HG03196 (cell line): ENCODE results near the gene SIL1.

Experiments used
- ATAC-seq: cut with Tn5 transposase; IDR thresholded peaks from one replicate; pipeline ENCODE4 v1.9.1; 2021; ENCODE audit not compliant: unreplicated experiment

SIL1 gene

DNA sequence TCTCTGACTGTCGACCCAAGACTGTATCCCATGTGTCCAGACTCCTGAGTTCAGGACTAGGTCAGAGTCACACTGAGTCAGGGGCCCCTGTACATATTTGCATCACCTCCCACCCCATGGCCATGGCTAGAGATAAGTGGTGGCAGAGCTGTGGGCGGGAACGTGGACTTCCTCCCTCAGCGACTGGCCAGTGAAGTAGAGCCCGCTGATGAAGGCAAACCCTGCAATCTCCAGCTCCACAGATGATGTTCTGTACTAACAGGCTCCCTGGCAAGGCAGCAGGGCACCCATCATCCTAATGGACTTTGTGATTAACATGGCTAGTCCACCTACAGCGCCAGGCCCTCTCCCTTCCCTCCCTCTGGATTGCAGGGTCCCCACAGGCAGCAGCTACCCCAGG lies 212.5 kb downstream of the SIL1 start:
- no peak for ATAC-seq

DNA sequence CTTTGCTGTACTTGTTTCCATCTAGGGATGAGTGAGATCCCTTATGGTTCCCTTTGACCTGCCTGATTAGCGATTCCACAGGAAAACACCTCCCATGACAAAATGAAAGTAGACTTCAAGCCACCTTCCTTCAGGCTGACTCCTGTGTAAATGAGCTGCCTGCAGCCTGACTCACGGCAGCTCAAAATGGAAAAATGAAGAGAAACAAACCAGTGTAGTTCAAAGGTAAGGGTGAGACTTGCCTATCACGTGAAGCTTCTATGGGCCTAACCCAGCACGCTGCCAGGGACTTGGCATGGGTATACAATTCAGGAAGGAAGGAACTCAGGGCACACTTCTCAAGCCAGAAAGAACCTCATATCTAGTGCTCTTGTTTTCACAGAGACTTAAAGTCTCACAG lies 212.9 kb downstream of the SIL1 start:
- ATAC-seq = no peak

DNA sequence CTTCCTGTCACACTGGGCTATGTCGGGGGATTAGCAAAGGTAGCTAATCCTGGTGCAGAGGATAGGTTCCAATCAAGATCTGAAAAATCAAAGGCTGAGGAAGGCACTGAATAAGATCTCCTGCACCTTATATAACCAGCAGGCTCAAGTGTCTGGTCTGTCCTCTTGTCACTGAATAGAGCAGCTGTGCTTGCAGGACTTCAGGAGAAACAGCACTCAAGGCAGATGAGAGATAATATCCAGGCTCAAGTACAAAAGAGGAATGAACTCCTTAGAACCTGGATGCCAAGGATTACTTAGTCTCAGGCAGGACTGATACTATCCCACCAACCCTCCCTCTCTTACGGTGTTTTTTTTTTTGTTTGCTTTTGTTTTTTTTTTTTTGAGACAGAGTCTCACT lies 214.2 kb downstream of the SIL1 start:
- ATAC-seq = no peak

DNA sequence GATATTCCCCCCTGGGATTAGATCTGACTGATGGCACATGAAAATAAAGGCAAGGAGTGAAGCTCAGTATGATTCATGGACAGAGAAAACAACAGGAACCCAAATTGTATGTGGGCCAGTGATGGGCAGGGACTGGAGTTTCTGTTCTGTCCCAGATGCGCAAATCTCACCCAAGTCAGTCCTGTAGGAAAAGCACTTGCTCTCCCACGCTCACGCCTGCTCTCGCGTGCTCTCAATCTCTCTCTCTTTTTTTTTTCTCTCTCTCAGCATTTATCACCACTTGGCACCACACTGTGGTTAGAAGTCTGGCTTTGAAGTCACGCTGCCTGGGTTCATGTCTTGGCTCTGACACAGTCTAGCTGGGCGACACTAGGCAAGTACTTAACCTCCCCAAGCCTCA lies 216.6 kb downstream of the SIL1 start:
- no peak for ATAC-seq

DNA sequence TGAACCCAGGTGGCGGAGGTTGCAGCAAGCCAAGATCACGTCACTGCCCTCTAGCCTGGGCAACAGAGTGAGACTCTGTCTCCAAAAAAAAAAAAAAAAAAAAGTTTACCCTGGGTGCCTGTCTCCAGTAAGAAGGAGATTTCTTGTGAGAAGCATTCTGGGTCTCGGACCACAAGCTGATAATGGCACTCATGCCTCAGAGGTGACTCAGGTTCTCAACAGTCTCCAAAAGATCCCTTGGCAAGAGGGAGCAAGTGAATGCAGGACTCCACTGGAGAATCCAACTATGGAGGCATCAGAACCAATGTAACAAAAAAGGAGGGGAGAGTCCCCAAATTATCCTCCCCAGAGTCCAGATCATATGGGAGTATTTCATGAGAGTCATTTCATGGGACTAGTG lies 217.0 kb downstream of the SIL1 start:
- ATAC-seq = no peak

DNA sequence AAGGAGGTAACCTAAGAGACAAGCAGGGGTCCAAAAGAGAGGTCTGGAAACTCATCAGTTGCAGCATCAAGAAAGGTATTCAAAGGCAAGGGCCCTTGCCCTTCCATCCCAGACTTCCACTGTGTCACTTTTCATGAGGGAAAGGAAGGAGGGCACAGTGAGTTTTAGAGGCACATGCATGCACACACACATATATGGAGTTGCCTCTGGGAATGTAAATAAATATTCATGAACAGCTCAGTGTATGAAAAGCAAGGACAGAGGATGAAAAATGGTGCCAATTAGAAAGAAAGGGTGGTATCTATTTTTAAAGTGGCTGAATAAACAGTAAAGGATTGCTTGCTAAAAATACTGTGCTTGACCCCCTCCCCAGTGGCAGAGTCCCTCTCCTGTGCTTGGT lies 217.7 kb downstream of the SIL1 start:
- no peak for ATAC-seq

DNA sequence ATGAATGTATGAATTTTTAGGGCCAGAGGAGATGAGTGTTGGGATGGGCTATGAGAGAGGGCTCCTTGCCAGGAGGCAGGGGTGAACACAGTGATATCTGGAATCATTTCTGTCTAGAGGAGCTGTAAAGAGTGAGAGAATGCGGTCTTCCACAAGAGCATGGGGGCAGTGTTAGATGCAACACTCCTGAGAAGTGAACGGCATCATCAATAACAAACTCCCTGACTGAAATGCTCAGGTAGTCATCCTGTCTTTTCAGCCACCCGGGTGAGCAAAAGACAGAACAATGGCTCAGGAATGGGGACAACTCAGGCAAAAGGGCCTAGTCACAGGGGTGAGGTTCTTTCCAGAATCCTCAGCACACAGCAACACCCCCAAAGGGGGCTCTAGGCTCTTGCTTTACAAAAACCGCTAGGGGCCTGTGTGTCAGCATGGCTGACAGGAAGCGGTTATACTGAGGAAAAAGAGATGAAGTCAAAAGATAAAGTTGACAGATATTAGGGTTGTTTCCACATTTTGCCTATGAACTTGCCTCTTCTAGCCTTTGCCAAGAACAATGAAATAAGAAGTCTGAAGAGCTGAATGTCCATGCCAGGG lies 218.4 kb downstream of the SIL1 start:
- ATAC-seq = no peak

DNA sequence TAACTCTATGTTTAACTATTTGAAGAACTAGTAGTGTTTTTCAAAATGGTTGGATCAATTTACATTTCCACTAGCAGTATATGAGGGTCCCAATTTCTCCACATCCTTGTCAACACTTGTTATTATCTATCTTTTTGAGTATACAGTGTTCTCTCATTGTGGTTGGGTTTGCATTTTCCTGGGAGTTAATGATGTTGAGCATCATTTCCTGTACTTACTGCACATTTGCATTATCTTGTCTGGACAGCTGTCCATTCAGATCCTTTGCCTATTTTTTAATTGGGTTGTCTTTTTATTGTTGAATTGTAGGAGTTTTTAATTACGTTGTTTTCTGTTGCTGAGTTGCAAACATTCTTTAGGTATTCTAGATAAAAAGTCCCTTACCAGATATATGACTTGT lies 219.6 kb downstream of the SIL1 start:
- no peak for ATAC-seq

DNA sequence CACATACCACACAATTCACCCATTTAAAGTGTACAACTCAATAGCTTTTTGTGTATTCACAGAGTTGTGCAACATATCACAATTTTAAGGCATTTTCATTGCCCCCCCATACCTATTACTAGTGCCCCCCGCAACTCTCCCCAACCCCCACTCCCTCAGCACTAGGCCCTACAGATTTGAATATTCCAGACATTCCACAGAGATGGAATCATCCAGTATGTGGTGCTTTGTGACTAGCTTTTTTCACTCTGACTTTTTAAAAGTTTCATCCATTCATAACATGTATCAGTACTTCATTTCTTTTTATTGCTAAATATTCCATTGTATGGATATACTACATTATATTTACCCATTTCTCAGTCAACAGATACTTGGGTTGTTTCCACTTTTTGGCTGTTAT lies 220.1 kb downstream of the SIL1 start:
- ATAC-seq = no peak

DNA sequence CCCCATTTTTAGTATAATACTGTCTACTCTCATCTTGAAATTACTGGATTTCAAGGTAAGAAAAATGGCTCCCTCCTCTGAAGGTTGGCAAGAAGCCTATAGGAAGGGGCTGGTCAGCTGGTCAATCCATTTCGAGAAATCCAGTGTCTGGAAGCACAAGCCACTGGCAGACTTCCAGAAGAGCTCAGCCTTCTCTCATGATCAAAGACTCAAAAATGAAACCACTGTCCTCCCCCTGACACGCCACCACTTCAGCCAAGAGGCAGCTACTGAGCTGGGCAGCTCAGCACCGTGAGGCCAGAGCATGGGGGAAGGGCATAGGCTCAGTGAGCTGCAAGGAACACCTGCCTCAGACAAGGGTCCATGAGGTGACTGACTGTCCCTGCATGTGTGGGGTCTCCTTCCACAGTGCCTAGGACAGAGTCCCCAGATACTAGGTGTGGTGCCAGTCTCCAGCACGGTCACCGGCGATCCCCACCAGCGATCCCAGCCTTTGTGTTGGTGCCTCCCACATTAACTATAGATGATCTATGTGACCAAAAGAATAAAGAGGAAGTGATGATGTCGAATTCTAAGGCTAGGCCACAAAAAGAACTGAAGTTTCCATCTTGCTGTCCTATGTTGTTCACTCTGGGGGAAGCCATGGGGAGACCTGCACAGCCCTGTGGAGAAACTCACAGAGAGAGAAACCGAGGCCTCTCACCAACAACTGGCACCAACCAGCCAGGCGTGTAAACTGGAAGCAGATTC lies 222.9 kb downstream of the SIL1 start:
- ATAC-seq = no peak

DNA sequence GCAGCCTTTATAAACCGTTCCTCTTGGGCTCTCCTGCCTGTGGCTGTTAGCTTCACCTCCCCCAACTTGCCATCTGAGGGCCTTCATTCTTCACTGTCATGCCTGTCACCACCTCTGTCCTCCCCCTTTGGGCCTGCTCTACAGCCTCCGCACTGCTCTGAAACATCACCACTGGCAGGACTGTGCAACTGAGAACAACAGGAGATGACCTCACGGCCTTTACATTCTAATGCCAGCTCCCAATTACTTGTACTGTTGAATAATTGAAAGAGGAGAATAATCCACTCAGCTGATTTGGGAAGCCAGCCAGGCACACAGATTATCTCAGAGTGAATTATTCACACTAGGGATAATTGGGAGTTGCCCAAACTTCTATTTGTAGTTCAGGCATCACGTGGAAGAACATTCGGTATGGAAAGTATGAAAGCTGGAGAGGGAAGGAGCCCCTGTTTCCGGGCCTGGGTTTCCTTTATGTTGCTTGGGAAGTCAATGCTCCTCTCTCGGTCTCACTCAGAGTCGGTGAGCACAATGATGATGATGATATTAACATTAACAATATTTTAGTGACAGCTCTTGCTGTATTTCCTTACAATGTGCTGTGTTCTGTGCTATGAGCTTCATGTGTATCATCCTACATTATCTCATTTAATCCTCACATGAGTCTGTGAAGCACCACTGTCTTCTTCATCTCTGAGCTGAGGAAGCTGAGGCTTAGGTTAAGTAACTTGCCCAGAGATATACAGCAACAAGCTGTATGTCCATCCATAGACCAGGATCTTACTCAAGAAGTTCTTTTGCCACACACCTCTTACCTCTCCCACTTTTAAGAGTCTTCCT lies 223.7 kb downstream of the SIL1 start:
- no peak for ATAC-seq

DNA sequence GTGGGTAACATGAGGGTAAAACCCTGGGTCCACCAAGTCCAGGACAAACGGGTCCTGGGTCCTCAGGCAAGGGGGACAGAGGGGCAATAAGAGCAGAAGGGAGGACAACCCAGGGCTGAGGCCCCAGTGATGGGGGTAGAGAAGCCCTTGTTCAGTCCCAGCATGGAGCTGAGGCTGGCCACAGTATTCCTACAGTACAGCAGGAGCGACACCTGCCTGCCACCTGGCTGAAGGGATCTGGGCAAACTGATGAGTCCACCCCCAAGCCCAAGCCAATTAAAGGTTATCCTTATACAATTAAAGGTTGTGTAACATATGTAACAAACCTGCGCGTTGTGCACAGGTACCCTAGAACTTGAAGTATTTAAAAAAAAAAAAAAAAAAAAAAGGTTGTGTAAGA lies 225.3 kb downstream of the SIL1 start:
- no peak for ATAC-seq

DNA sequence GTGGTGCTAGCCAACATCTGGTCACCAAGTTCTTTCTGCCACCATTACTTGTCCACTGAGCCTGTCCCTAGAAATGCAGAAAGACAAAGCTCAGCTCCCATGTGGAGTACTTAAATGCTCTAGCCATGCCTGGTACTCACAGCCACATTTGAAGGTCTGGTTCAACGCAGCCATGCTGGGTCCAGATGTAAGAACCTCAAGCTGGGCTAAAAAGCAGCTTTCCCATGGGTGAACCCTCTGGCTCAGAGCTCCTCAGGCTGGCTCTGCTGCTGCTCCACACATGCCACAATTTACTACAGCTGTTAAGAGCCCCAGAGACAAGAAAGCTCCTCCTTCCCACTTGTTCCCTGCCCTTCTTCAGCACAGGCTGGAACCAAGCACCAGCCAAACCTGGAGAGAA lies 225.9 kb downstream of the SIL1 start:
- ATAC-seq = no peak

DNA sequence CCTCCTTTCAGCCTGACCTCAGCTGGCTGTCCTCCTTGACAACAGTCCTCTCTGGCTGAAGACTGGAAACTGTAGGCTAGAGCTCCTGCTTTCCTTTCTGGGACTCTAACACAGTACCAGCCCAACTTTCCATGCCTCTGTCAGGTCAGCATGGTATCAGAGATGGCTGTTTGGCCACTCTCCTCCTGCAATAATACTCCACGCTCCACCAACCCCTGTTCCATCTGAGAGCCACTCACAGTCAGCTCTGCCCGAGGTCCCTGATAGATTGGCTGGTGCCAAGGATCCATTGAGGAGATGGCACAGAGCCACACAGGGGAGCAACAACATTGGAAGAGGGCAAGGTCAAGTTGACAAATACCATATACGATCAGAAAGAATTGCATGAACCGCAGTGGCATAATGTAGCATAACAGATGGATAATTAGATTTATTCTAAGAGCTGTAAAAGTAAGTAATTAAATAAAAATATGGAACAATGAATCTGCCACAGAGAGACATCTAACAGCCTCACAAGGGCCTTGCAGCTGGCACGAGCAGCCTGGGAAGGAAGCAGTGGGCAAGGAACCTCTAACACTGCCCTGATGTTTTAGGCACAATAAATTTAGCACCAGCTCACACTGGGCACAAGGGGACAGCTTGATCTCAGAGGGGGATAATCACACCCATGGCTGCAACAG lies 228.7 kb downstream of the SIL1 start:
- no peak for ATAC-seq

DNA sequence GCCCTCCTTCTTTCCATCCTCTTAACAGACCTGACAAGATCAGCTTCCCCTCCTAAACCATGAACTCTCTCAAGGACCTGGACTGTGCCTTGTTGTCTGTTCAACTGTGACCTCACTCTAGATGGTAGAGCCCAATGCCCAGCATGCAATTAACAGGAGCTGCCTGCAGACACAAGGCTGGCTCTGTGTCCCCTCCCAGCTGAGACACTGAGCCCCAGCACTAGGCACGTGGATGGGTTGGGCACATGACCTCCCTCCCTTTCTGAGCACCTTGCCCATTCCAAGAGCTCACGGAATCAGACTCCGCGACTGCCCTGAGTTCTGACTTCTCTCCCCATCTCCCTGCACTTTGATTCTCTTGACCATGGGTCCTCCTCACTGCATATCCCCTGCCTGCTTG lies 229.6 kb downstream of the SIL1 start:
- ATAC-seq = no peak

DNA sequence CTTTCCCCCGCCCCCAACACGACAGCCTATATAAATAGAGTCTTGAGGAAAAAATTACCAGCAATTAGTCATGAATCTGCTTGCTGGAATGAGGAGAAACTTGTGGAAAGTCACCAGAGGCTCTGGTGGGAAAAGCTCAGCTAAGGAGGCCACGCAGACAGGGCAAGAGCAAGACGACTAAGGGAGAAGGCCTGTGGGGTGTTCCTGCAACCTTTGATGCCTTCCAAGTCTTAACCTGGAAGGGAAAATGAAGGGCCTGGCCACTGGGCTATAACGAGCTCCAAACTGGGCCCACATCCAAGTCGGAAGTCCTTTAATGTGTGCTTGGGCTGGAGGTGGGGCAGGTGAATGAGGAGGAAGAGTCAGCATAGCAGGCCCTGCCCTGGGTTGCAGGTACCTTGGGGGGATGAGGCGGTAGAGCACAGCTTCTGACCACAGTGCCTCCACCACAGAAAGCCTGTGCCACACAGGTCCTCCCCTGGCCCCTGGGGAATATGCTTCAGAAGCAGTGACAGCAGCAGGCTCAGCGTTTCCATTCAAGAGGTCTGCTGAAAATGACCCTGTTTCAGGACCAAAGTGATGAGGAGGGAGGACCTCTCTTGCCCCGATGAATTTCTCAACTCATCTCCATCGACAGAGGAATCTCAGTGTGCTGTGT lies 230.2 kb downstream of the SIL1 start:
- no peak for ATAC-seq

DNA sequence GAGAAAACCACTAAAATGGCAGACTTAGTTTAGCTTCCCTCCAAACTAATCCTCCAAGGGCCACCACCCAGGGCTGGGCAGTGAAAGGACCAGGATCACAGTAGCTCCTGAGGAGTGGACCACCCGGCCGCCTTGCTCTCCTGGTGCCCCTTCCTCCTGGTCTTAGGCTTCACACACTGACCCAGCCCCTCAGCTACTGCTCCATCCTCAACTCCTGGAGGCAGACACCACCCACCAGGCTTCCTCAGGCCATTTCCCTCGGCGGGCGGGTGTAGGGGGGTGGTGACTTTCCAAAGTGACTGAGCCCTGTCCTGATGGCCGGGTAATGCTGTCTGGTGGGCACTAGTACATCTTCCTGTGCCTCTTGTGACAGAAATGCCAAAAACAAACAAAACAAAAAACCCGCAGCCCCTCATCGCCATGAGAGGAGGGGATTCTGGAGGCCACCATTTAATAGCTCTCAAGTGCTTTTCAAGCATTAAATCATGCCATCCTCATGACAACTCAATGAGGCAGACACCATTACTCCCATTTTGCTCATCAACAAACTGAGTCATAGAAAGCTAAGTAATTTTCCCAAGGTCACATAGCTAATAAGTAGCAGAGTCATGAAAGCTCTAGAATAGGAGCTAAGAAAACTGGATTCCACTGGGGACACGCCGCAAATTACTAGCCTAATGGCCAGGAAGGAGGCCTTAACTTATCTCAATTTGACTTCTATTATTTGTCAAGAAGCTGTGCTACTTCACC lies 231.8 kb downstream of the SIL1 start:
- no peak for ATAC-seq

DNA sequence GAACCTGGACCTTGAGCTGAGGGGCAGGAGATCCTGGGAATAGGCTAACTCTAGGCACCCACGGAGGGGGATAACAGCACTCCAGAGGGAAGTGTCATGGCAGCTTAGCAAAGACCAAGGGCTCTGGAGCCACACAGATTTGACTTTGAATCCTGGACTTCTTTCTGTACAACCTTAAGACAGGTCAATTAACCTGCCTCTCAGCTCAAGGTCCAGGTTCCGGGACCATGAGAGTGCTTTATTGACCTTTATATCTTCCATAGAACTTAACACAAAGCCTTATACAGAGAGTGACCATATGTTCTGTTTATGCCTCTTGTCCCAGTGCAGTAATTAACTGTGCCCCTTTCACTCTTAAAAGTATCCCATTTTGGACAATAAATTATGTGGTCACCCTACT lies 232.5 kb downstream of the SIL1 start:
- ATAC-seq = no peak

DNA sequence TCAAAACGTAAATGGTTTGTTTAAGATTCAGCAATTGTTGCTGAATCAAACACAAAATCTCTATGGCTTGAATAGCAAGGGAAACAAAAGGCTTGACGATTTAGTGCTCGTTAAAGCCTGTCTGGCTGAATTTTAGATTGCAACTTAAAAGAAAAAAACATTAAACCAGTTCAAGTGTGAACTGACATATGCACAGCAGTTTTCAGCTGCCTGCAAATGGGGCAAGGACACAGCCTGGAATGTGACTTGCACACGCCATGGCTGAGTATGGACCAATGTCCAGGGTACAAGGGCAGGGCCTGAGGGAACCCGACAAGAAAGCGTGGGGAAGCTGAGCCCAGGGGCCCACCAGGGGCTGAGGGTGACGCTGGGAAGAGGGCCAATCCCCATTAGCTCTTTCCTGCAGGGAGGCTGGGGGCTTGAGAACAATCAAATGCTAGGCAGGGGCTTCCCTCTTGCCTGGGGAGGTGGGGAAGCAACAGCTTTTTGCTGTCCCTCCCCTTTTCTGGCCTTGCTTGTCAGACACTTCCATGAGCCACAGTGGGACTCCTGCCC lies 233.4 kb downstream of the SIL1 start:
- ATAC-seq = no peak

DNA sequence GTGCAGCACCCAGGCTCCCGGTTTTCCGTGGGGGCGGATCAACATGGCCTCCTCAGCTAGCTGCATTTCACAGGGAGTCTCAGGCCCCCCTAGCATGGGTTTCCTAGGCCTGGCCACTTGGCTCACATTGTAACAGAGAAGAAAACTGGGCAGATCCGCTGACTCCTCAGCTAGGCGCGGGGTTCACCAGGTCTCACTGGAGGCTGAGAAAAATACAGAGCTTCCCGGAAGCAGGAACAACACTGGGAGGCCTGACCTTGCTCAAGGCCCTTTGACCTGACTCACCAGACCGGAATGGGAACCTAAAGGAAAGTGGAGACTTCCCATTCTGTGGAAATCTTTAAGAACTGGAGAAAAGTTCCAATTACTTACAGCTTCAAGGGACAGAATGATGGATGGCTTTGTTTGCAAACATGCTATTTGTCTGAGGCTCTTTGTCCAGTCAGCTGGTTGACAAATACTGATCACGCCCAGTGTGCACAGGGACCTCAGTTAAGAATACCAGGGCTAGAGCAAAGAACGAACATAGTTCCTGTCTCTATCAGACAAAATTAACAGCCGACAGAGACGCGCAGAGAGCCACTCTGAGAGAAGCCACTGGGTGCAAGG lies 234.3 kb downstream of the SIL1 start:
- ATAC-seq = no peak
